VCaP (cell line): ENCODE results near the gene PTRHD1.

ENCODE experiments used
- H3K27ac ChIP-seq: fragments of 450-650 bp; 2 replicates; pipeline ENCODE4 v1.5.1; 2017
- CTCF ChIP-seq: fragments of 450-650 bp; conservative IDR thresholded peaks from 2 replicates; pipeline ENCODE4 v1.5.1; 2017; ENCODE audit warnings: mild to moderate bottlenecking, moderate library complexity

The PTRHD1 gene

GRCh38 chr2:24763843-24764242 lies 29.3 kb downstream of the PTRHD1 start:
- no peak overlapping the region for H3K27ac ChIP-seq
- TF ChIP-seq CTCF: no peak

- TF ChIP-seq CTCF: no peak
- H3K27ac ChIP-seq: no peak overlapping the region
These were observed 30.7 kb downstream of the PTRHD1 start for GRCh38 chr2:24762518-24762917.

DNA sequence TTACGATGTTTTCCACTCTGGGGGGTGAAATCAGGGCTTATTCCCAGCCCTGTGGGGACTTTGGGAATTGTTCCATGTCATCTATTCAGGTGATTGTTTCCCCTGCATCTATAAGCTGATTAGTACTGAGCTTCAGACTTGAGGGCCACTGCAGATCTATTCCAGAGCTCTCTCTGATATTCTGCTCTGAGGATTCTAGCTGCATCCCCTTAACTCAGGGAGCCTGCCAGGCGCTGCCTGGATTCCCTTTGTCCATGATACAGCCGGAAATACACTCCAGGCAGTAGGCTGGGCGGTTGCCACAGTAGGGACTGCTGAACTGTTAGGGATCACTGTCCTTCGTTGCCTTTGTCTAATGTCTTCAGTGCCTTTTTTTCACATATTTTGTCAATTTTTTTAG lies 31.3 kb downstream of the PTRHD1 start:
- no peak overlapping the region for H3K27ac ChIP-seq
- TF ChIP-seq CTCF: no peak

GRCh38 chr2:24756789-24757188 lies 36.4 kb downstream of the PTRHD1 start:
- no peak for TF ChIP-seq CTCF
- H3K27ac ChIP-seq: no peak overlapping the region

- no peak for TF ChIP-seq CTCF
- no peak overlapping the region for H3K27ac ChIP-seq
These were observed 38.0 kb downstream of the PTRHD1 start for GRCh38 chr2:24754985-24755705.

DNA sequence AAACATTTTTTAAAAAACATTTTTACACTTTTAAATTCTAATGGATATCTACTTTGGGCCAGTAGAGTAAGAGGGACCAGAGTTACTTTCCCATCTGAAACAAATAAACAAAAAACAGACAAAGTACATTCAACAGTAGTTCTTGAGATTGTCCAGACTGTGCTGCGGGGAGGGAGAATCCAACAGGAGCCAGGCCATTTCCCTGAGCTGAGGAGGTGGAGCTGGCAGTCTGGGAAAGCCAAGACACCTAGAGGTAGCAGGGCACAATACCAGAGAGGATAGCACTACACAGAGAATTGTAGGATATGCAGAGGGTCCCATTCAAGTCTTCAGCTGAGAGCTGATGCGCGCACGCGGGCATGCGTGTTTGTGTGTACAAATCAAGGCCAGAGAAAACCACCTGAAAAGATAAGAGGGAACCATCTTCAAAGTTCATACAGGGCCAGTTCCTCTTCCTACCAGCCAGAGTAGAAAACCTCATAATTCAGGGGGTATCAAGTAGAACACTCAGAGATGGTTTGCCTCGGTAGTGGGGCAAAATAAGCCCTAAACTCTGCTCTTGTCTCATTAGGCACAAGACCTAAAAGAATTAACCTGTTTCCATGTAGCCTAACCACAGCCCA lies 44.0 kb downstream of the PTRHD1 start:
- TF ChIP-seq CTCF: no peak

DNA sequence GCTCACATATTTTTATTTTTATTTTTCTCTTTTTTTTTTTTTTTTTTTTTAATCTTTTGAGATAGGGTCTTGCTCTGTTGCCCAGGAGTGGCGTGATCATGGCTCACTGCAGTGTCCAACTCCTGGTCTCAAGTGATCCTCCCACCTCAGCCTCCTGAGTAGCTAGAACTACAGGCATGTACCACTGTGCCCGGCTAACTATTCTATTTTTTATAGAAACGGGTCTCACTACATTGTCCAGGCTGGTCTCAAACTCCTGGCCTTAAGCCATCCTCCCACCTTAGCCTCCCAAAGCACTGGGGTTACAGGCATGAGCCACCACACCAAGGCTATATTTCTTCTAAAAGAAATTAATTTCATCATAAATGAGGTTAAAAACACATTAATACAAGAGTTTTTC lies 45.9 kb downstream of the PTRHD1 start:
- TF ChIP-seq CTCF: no peak
- H3K27ac ChIP-seq: no peak overlapping the region

More for the DNA sequence above, 44.0 kb downstream of the PTRHD1 start:
- H3K27ac ChIP-seq: no peak overlapping the region
